ENCODE results near the gene GHRL.

GHRL gene

DNA sequence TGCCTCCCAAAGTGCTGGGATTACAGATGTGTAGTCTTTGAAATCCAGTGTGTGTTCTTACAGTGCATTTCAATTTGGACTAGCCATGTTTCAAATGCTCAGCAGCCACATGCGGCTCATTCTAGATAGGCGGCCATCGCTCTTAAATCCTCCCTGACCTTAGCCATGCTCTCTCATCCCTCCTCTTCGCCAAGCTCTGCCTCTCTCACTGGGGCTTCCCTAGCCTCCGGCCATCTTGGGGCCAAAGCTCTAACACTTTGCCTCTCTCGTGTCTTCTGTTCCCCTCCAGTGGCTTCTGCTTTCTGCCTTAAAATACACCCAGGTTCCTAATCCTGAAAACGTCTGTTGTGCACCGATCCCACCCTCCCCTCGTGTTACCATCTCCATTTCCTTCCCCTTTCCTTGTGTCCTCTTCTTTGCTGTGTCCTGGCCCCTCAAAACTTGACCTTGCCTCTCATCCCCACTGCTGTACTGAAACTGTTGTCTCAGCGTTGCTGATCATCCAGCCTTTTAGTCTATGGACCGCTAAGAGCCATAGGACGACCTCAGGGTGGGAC, 1.4 kb upstream of the GHRL start:
- DNase-seq = no peak

DNA sequence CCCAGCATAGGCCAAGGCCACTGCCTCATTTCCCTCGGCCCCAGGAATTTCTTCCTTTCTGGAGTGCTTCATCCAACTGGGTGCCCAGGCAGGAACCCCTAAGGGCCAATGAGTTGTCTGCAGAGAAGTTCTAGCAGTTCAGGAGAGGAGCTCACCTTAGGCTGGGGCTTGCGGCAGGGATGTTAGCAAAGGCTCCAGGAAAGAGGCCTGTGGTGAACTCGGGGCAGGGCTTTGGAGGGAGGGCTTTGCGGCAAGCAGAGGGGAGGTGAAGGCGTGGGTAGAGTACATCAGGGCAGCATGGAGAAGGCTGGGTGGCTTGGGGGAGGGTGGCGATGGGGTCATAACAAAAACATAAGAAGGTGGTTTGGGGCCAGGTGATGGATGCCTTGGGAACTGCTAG, 1.1 kb downstream of the GHRL start:
- no peak for DNase-seq

DNA sequence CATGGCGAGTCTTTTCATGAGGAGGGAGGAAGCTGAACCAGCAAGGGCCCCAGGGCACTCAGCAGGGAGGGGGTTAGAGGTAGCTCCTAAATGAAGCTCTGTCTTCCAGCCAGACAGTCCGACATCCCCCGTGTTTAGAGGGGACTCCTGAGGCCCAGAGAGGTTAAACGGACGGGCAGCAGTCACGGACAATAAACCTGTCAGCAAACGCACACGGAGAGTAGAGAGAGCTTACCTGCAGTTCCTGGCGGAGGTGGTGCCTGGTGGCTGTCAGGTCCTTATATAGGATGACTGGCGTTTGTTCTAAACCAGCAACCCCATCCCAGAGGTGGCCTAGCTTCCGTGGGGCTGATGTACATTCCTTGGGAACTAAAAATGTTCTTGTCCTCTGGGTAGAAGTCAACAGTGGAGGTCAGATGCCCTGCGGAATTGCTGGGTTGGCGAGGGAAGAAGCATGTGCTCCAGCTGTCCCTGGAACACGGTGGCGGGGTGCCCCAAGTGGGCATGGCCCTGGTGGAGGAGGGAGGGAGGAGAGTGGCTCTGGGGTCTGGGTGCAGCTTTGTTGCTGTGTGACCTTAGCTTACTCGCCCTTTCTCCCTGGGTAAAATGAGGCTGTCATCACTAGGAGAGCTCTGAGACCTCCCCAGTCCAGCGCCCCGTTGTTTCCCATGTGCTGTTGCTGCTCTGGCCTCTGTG, 2.1 kb downstream of the GHRL start:
- no peak for DNase-seq

DNA sequence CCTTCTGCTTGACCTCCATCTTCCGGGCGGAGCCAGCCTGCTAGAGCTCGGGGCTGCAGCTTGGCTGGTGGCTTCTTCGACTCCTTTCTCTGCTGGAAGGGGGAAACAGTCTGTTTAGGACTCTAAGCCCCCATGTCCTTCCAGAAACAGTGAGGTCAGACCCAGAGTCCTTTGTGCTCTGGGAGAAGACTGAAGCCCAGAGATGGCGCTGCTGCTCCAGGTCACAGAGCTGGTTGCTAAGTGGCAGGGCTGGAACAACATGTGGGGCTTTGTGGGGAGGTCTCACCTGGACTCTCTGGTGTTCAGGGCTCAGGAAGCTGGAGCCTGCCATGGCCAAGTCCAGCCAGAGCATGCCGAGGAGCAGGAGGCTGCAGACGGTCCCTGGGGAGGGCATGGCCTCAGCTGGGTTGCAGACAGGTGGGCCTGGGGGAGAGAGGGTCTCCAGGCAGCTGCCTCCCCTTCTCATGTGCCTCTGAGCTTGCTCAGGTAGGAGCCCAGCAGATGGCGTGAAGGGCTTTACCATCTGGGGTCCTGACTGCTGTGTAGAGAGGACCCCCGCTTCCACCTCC, 2.9 kb downstream of the GHRL start:
- DNase-seq = no peak

- no peak for DNase-seq
Measured at GRCh38 chr3:10289077-10289476, 3.7 kb downstream of the GHRL start.

- no peak for DNase-seq
Measured at GRCh38 chr3:10288575-10288960, 4.2 kb downstream of the GHRL start.

DNA sequence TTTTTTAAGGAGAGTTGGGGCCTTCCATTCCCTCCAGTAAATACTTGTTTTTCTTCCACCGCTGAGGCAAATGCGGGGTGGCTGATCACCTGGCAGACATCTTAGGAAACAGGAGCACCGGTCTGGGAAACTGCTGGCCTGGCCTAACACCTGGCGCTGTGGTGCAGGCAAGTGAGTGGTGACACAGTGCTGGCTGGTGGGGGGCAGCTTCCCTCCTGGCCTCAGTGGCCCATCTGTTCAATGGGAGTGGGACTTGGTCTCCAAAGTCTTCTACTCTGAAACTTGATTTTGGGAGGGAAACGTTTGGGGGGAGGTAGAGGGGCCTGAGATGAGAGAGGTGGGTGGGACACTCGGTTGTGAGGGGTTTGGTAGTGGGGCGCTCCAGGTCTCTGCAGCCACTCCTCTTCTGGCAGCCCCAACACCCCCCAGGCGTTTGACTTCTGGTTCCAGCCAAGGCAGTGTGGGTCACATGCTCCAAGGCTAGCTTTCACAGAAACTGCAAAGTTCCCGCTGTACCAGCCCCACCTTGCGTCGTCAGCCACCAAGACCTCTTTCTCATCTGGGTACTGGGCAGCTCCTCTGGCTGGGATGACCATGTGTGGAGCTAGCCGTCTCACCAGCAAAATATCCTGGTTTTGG, 4.7 kb downstream of the GHRL start:
- DNase-seq = no peak

- DNase-seq = peak; percentile 33 to 53
Measured at GRCh38 chr3:10286596-10287295, 6.0 kb downstream of the GHRL start.

DNA sequence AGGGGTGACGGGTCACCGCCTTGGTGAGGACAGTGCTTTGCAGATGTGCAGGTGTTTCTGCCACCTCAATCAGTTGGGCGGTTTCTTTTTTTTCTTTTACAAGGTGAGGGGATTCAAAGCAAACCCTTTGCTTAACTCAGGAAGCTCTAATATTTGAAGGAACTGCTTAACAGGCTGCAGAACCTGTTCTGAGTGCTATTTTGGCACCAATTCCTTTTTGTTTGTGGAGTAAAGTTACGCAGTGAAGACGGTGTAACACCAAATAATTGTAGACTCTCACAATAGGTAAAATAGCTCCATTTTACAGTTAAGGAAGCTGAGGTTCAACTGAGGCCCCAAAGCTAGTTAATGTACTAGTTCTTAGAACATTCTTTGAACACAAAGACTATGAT, 6.6 kb downstream of the GHRL start:
- DNase-seq = no peak

GRCh38 chr3:10285272-10286132, 7.2 kb downstream of the GHRL start:
- peak in 1 of 2 donors; percentile 36 for DNase-seq

- DNase-seq = no peak
Measured at GRCh38 chr3:10284496-10284895, 8.3 kb downstream of the GHRL start.

DNA sequence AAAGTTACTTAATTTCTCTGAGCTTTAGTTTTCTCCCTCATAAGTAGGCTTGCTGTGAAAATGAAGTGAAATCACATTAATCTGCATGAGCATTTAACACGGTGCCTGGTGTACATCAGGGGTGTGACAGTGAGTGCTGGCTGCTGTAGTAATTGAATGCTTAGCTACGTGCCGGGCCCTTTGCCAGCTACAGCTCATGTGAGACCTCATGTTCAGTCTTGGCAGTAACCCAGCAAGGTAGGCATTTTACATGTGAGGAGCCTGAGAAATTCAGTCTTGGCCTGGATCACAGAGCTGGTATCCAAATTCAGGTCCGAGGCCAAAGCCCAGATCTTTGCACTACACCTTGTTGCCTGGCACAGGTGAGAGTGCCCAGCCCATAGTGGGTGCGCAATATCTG, 9.1 kb downstream of the GHRL start:
- no peak for DNase-seq

DNA sequence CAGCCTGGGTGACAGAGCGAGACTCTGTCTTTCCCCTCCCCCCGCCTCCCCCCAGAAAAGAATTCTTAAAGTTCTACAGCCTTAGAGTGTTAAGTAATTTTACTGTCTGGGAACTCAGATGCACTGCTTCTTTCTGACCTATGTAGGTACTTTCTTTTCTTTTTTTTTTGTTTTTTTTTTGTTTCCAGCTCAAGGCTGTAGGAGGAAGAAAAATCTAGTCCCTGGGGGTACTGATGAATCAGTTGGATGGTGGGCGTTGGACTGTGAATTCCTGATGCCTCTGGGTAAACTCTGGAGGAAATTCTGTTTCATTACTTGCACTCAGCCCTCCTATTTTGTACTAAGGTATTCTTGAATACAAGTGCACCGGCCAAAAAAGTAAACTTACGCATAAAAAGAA, 10.8 kb downstream of the GHRL start:
- no peak for DNase-seq

DNA sequence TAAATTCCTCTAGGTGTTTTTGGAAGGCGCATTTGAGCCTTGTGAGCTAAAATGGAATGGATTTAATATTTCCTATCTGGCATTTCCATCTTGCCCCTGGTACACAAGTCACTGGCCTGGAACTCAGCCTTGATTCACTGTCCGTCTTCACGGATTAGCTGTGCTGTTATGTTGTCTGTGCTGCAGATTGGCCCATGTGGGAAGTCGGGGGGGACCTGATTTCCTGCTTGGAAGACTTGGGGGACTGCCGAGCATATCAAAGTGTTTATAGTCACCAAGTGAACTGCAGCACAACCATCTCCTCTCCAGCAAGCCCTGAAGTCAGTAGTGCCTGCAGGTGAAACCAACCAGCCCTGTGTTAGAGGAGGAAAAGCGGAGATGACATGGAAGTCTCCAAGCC, 12.2 kb downstream of the GHRL start:
- DNase-seq = no peak

- DNase-seq = no peak
Measured at GRCh38 chr3:10280177-10280529, 12.6 kb downstream of the GHRL start.

GRCh38 chr3:10279384-10280176, 13.2 kb downstream of the GHRL start:
- DNase-seq = no peak

DNA sequence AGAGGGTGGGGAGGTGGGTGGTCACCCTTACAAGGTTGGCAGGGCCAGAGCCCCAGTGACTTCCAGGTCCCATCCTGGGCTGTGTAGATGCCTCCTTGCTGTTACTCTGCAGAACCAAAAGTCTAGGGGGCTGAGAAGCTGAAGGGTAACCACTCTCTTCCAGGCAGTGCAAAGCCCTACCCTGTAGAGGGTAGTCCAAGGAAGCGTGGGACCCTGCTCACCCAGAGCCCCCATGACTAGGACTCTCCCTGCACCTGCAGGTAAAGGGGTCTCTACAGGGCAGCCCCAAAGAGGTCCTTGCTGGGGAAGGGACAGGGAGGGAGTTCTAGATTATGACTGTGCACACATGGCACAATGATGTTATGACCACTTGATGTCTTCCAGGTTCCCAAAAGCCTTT, 14.2 kb downstream of the GHRL start:
- DNase-seq = no peak

GRCh38 chr3:10277115-10277625, 15.6 kb downstream of the GHRL start:
- no peak for DNase-seq

DNA sequence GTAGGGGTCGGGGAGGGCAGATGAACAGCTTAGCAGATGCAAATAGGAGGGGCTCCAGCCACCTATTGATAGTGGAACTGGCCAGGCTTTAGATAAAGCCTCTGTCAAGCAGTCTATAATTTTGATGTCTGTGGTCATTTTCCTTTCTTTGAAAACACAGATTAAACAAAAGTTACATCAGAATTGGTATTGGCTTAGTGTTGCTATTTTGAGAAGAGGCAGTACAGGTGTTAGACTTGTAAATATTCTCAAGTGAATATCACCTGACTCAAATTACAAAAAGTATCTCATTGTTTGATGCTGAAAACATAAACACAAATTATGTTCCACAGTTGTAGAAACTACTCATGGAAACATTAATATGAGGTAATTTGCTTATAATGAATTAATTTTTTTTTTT, 18.1 kb downstream of the GHRL start:
- DNase-seq = no peak

DNA sequence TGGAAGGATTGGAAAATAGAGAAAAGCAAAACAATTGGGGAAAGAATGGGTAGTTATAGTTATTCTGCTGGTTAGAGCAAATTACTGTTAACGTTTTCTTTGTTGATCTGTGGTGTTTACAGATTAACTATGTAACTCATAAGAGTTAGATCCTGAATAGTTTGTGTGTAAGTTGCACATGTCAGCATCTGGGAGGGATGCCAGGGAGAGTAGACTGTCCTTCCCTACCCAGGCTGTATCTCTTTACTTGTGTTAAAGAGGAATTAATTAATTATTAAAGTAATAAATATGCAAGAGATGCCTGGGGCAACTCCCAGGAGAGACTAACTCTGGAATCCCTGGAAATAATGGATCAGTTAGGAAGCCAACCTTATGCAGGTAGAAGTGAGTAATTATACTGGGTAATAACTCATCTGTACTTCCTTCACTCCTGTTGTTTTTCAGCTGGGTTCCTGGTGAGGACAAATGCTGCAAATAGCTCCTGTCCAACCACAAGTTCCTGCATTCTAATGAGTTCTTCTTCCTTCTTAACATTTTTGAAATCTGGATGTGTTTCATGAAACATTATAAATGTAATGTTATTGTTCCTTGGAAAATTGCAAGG, 18.9 kb downstream of the GHRL start:
- no peak for DNase-seq

GRCh38 chr3:10272977-10273376, 19.8 kb downstream of the GHRL start:
- no peak for DNase-seq
